Left ventricle myocardium inferior (tissue), 1 donor: ENCODE results near the gene COL11A2. TPM values are rescaled to one million over a fixed set of nuclear protein-coding genes. Genes with fewer than 3 reads are reported as not detected.

Source experiments
- DNase-seq: peaks from one replicate; pipeline ENCODE4 v3.0.0-alpha.2; 2020
- H3K27ac ChIP-seq: fragments of 200-600 bp; replicated peaks from 2 replicates; pipeline ENCODE4 v1.8.0; 2021
- H3K27me3 ChIP-seq: fragments of 200-600 bp; 2 replicates; pipeline ENCODE4 v1.8.0; 2021; ENCODE audit warnings: low read depth
- H3K36me3 ChIP-seq: fragments of 200-600 bp; 2 replicates; pipeline ENCODE4 v1.8.0; 2021
- H3K4me1 ChIP-seq: fragments of 200-600 bp; 2 replicates; pipeline ENCODE4 v1.8.0; 2021
- H3K4me3 ChIP-seq: fragments of 200-600 bp; 2 replicates; pipeline ENCODE4 v1.8.0; 2021; ENCODE audit warnings: mild to moderate bottlenecking, moderate library complexity
- H3K9me3 ChIP-seq: fragments of 200-600 bp; replicated peaks from 2 replicates; pipeline ENCODE4 v1.8.0; 2021
- CTCF ChIP-seq: fragments of 200-600 bp; IDR thresholded peaks from 2 replicates; pipeline ENCODE4 v1.8.0; 2021; ENCODE audit warnings: antibody characterized with exemption, mild to moderate bottlenecking, borderline replicate concordance
- intact Hi-C: fragments of 100-400 bp; cut with micrococcal nuclease; formaldehyde crosslinking; loops from one replicate; pipeline ENCODE4 v1.11.0; 2022
- total RNA-seq: library from RNA; stranded (reverse); fragmentation: NEBNext Ultra II Directional; extraction: Animal tissue kit (Norgen Biotek cat#: 25700); gene quantifications from one replicate; pipeline ENCODE4 v1.2.1, GENCODE V29; 2021
- donor health status: DM: no; HTN: yes; CAD: no; lungs with severe emphysema.

COL11A2 gene
- total RNA-seq, 1 donor from 2014 or later: 1.3 TPM

- Histone ChIP-seq H3K36me3 (no peaks in the 10 kb centered on the region), H3K27me3 (peaks cover 50% of the 10 kb centered on the region), H3K27ac (no peak overlapping the region), H3K9me3 (no peaks in the 10 kb centered on the region), H3K4me1 (no peaks in the 10 kb centered on the region), H3K4me3 (no peak overlapping the region)
- no peak for DNase-seq
- no peak for TF ChIP-seq CTCF
- intact Hi-C loops: no loop called here
These were observed 47.9 kb downstream of the COL11A2 start for GRCh38 chr6:33144373-33144772.

- H3K27ac ChIP-seq: no peak overlapping the region
- intact Hi-C loops: no loop called here
- no peak for TF ChIP-seq CTCF
- H3K4me3 ChIP-seq: no peak overlapping the region
- no peak for DNase-seq
- H3K27me3 ChIP-seq: peaks cover 55% of the 10 kb centered on the region
- H3K4me1 ChIP-seq: no peaks in the 10 kb centered on the region
- H3K9me3 ChIP-seq: no peaks in the 10 kb centered on the region
- H3K36me3 ChIP-seq: no peaks in the 10 kb centered on the region
These were observed 49.0 kb downstream of the COL11A2 start for GRCh38 chr6:33143113-33143770.

- H3K27me3 ChIP-seq: peaks cover 62% of the 10 kb centered on the region
- H3K27ac ChIP-seq: no peak overlapping the region
- no peak overlapping the region for H3K4me3 ChIP-seq
- DNase-seq: no peak
- no peaks in the 10 kb centered on the region for H3K9me3 ChIP-seq
- no peaks in the 10 kb centered on the region for H3K36me3 ChIP-seq
- intact Hi-C loops: no loop called here
- no peaks in the 10 kb centered on the region for H3K4me1 ChIP-seq
- TF ChIP-seq CTCF: no peak
These were observed 49.7 kb downstream of the COL11A2 start for GRCh38 chr6:33142501-33143070.

DNA sequence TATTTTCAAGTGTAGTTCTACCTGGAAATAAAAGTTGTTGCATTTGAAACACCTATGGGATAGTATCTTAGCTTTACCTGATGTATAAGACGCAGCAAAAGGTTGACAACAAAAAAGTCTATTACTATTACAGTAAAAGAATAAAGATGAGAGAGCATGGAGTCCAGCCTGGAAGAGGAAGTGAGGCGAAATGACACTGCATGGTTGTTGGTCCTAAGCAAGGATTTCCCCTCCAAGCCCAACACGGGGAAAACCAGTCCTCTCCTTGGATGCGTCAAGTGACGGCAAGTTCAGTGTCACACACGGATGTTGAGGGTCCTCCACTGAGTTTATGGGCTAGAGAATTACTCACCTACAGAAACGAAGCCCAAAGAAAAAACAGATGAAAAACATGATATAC, 51.7 kb downstream of the COL11A2 start:
- DNase-seq: no peak
- no peaks in the 10 kb centered on the region for H3K4me1 ChIP-seq
- H3K9me3 ChIP-seq: no peaks in the 10 kb centered on the region
- intact Hi-C loops: no loop called here
- no peak for TF ChIP-seq CTCF
- H3K4me3 ChIP-seq: no peak overlapping the region
- no peak overlapping the region for H3K27ac ChIP-seq
- H3K27me3 ChIP-seq: peaks cover 68% of the 10 kb centered on the region
- no peaks in the 10 kb centered on the region for H3K36me3 ChIP-seq

DNA sequence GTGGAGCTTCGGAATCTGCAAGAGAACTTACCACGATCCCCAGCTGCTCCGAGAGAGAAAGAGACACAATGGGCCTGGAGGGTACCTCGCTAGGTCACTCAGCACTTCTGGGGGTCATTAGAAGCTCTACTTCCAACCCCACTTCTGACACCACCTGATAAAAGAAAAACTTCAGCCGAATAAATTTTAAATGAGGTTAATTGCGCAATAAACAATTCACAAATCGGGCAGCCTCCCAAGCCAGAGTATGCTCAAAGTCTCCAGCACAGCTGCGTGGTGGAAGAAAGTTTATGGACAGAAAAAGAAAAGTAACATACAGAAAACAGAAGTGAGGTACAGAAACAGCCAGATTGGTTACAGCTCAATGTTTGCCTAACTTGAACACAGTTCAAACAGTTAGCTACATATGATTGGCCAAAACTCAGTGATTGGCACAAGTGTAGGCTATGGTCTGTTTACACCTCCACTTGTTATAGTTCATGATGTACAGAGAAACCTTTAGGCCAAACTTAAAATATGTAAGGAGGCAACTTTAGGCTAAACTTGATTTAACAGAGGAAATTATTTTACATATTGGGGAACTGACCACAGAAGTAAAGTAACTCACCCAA, 52.6 kb downstream of the COL11A2 start:
- DNase-seq: no peak
- intact Hi-C loops: no loop called here
- H3K36me3 ChIP-seq: no peaks in the 10 kb centered on the region
- H3K4me1 ChIP-seq: no peaks in the 10 kb centered on the region
- no peak overlapping the region for H3K4me3 ChIP-seq
- no peak overlapping the region for H3K27ac ChIP-seq
- TF ChIP-seq CTCF: no peak
- no peaks in the 10 kb centered on the region for H3K9me3 ChIP-seq
- H3K27me3 ChIP-seq: peaks cover 76% of the 10 kb centered on the region
